ENCODE results near the gene C10orf90.

Gene C10orf90

GRCh38 chr10:126422567-126422966 lies 247.9 kb downstream of the C10orf90 start:
- no peak for DNase-seq

GRCh38 chr10:126421756-126422256 lies 248.7 kb downstream of the C10orf90 start:
- DNase-seq: no peak

GRCh38 chr10:126420567-126421300 lies 249.8 kb downstream of the C10orf90 start:
- no peak for DNase-seq

- no peak for DNase-seq
Measured at GRCh38 chr10:126417220-126417825, 253.2 kb downstream of the C10orf90 start.

- DNase-seq: no peak
Measured at GRCh38 chr10:126409821-126410220, 260.7 kb downstream of the C10orf90 start.

GRCh38 chr10:126408953-126409641 lies 261.4 kb downstream of the C10orf90 start:
- no peak for DNase-seq

- DNase-seq: no peak
Measured at GRCh38 chr10:126407831-126408230, 262.7 kb downstream of the C10orf90 start.

GRCh38 chr10:126405239-126405775 lies 265.2 kb downstream of the C10orf90 start:
- DNase-seq: no peak

GRCh38 chr10:126402721-126403695 lies 267.5 kb downstream of the C10orf90 start:
- no peak for DNase-seq

- no peak for DNase-seq
Measured at GRCh38 chr10:126400641-126401040, 269.9 kb downstream of the C10orf90 start.

- DNase-seq: no peak
Measured at GRCh38 chr10:126398924-126399323, 271.6 kb downstream of the C10orf90 start.

GRCh38 chr10:126398383-126398743 lies 272.1 kb downstream of the C10orf90 start:
- DNase-seq: no peak

GRCh38 chr10:126397640-126398382 lies 272.7 kb downstream of the C10orf90 start:
- DNase-seq: no peak

- DNase-seq: no peak
Measured at GRCh38 chr10:126397156-126397555, 273.3 kb downstream of the C10orf90 start.

GRCh38 chr10:126394948-126395347 lies 275.5 kb downstream of the C10orf90 start:
- DNase-seq: no peak

- DNase-seq: no peak
Measured at GRCh38 chr10:126393076-126393475, 277.4 kb downstream of the C10orf90 start.

GRCh38 chr10:126392469-126392868 lies 278.0 kb downstream of the C10orf90 start:
- DNase-seq: no peak

- DNase-seq: no peak
Measured at GRCh38 chr10:126392068-126392467, 278.4 kb downstream of the C10orf90 start.

- no peak for DNase-seq
Measured at GRCh38 chr10:126391192-126391885, 279.2 kb downstream of the C10orf90 start.

- DNase-seq: no peak
Measured at GRCh38 chr10:126390324-126390723, 280.2 kb downstream of the C10orf90 start.
